ENCODE results near the gene GBX1. TPM values are rescaled to one million over a fixed set of nuclear protein-coding genes. Genes with fewer than 3 reads are reported as not detected.

GBX1 gene
- polyA plus RNA-seq, 1 donor (not counting 4 experiments of a cell fraction or from before 2014, with no cell fraction given) = not detected

- Histone ChIP-seq H3K27ac (ENCODE audit: control insufficient read depth, insufficient read depth, low read length) (no peak overlapping the region), H3K9me1 (ENCODE audit: control insufficient read depth, extremely low read depth, insufficient read depth, low read length) (no peaks in the 10 kb centered on the region), H3K4me3 (ENCODE audit: control insufficient read depth in 2 of 3, extremely low read depth in 1 of 3, insufficient read depth in 2 of 3, low read depth in 1 of 3, low read length in 3 of 3) (no peak overlapping the region), H3K27me3 (ENCODE audit: control insufficient read depth, extremely low read depth, insufficient read depth, low read length) (no peaks in the 10 kb centered on the region), H3K9me3 (ENCODE audit: control insufficient read depth, low read depth, low read length) (no peaks in the 10 kb centered on the region), H4K20me1 (ENCODE audit: control insufficient read depth, extremely low read depth, insufficient read depth, low read length) (no peaks in the 10 kb centered on the region), H2AFZ (ENCODE audit: control insufficient read depth, low read length) (no peak overlapping the region), H3K4me1 (ENCODE audit: control insufficient read depth, extremely low read depth, insufficient read depth, low read length) (peaks cover 9% of the 10 kb centered on the region), H3K36me3 (ENCODE audit: control insufficient read depth in 2 of 2, extremely low read depth in 1 of 2, insufficient read depth in 2 of 2, low read length in 2 of 2) (peaks cover 45 to 47% of the 10 kb centered on the region in 2 experiments), H3K79me2 (ENCODE audit: control insufficient read depth, insufficient read depth, low read length) (no peaks in the 10 kb centered on the region), H3K9ac (ENCODE audit: control insufficient read depth, extremely low read depth, insufficient read depth, low read length) (no peak overlapping the region), H3K4me2 (ENCODE audit: control insufficient read depth, extremely low read depth, insufficient read depth, low read depth, low read length) (no peak overlapping the region)
- FAIRE-seq (no peak), DNase-seq (ENCODE audit: low read depth, low spot score) (no peak)
- dilution Hi-C loops (cut with MboI; ENCODE audit: extremely low pct_ligation_motif_present, low sequenced_read_pairs) = no loop called here
- TF ChIP-seq, protein P1, sequence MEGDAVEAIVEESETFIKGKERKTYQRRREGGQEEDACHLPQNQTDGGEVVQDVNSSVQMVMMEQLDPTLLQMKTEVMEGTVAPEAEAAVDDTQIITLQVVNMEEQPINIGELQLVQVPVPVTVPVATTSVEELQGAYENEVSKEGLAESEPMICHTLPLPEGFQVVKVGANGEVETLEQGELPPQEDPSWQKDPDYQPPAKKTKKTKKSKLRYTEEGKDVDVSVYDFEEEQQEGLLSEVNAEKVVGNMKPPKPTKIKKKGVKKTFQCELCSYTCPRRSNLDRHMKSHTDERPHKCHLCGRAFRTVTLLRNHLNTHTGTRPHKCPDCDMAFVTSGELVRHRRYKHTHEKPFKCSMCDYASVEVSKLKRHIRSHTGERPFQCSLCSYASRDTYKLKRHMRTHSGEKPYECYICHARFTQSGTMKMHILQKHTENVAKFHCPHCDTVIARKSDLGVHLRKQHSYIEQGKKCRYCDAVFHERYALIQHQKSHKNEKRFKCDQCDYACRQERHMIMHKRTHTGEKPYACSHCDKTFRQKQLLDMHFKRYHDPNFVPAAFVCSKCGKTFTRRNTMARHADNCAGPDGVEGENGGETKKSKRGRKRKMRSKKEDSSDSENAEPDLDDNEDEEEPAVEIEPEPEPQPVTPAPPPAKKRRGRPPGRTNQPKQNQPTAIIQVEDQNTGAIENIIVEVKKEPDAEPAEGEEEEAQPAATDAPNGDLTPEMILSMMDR (optimal IDR thresholded peaks at IDR 0.05 in 1 of 3, IDR thresholded peaks at IDR 0.05 in 1 of 3, conservative IDR thresholded peaks at IDR 0.05 in 1 of 3; ENCODE audit: extremely low read depth in 1 of 3, insufficient read depth in 2 of 3, low read length in 3 of 3) = no peak
- no peak for TF ChIP-seq EZH2 (IDR thresholded peaks at IDR 0.05; ENCODE audit: low read length)
Measured at GRCh38 chr7:151141311-151141854, 26.1 kb downstream of the GBX1 start.

GRCh38 chr7:151140826-151141225, 26.7 kb downstream of the GBX1 start:
- H3K4me2 ChIP-seq (ENCODE audit: control insufficient read depth, extremely low read depth, insufficient read depth, low read depth, low read length) = no peak overlapping the region
- no peaks in the 10 kb centered on the region for H4K20me1 ChIP-seq (ENCODE audit: control insufficient read depth, extremely low read depth, insufficient read depth, low read length)
- H3K4me1 ChIP-seq (ENCODE audit: control insufficient read depth, extremely low read depth, insufficient read depth, low read length) = peaks cover 9% of the 10 kb centered on the region
- H3K4me3 ChIP-seq (ENCODE audit: control insufficient read depth in 2 of 3, extremely low read depth in 1 of 3, insufficient read depth in 2 of 3, low read depth in 1 of 3, low read length in 3 of 3) = no peak overlapping the region
- peaks cover 49 to 51% of the 10 kb centered on the region in 2 experiments for H3K36me3 ChIP-seq (ENCODE audit: control insufficient read depth in 2 of 2, extremely low read depth in 1 of 2, insufficient read depth in 2 of 2, low read length in 2 of 2)
- no peaks in the 10 kb centered on the region for H3K9me3 ChIP-seq (ENCODE audit: control insufficient read depth, low read depth, low read length)
- DNase-seq (ENCODE audit: low read depth, low spot score) = no peak
- TF ChIP-seq EZH2 (IDR thresholded peaks at IDR 0.05; ENCODE audit: low read length) = no peak
- TF ChIP-seq, protein P1 (optimal IDR thresholded peaks at IDR 0.05 in 1 of 3, IDR thresholded peaks at IDR 0.05 in 1 of 3, conservative IDR thresholded peaks at IDR 0.05 in 1 of 3; ENCODE audit: extremely low read depth in 1 of 3, insufficient read depth in 2 of 3, low read length in 3 of 3) = no peak
- no peaks in the 10 kb centered on the region for H3K9me1 ChIP-seq (ENCODE audit: control insufficient read depth, extremely low read depth, insufficient read depth, low read length)
- no peak overlapping the region for H2AFZ ChIP-seq (ENCODE audit: control insufficient read depth, low read length)
- H3K79me2 ChIP-seq (ENCODE audit: control insufficient read depth, insufficient read depth, low read length) = no peaks in the 10 kb centered on the region
- no peak overlapping the region for H3K9ac ChIP-seq (ENCODE audit: control insufficient read depth, extremely low read depth, insufficient read depth, low read length)
- no peak overlapping the region for H3K27ac ChIP-seq (ENCODE audit: control insufficient read depth, insufficient read depth, low read length)
- FAIRE-seq = no peak
- dilution Hi-C loops (cut with MboI; ENCODE audit: extremely low pct_ligation_motif_present, low sequenced_read_pairs) = no loop called here
- H3K27me3 ChIP-seq (ENCODE audit: control insufficient read depth, extremely low read depth, insufficient read depth, low read length) = no peaks in the 10 kb centered on the region
